HG03025 (cell line): ENCODE measurements around the gene PLCH1.

Experiments used
- ATAC-seq: cut with Tn5 transposase; IDR thresholded peaks from one replicate; pipeline ENCODE4 v1.9.1; 2021; ENCODE audit warnings: mild to moderate bottlenecking, moderate library complexity; ENCODE audit not compliant: unreplicated experiment, low FRiP score

Gene PLCH1

DNA sequence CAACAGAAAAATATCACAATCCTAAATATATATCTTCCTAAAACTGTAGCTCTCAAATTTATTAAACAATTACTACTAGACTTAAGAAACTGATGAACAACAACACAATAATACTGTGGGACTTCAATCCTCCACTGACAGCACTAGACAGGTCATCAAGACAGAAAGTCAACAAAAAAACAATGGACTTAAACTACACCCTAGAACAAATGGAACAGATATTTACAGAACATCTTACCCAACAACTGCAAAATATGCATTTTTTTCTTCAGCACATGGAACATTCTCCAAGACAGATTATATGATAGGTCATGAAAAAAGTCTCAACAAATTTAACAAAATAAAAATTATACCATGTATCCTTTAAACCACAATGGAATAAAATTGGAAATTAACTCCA, 133.4 kb downstream of the PLCH1 start:
- ATAC-seq, result no peak

DNA sequence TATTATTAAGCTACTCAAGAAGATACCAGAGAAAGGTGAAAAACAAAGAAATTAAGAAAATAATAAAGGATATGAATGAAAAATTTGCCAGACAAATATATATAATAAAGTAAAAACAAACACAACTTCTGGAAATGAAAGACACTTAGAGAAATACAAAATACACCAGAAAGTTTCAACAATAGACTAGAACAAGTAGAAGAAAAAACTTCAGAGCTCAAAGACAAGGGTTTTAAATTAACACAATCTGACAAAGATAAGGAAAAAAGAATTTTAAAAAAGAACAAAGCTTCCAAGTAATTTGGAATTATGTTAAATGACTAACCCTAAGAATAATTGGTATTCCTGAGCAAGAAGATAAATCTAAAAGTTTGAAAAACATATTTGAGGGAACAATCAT, 135.3 kb downstream of the PLCH1 start:
- no peak for ATAC-seq

DNA sequence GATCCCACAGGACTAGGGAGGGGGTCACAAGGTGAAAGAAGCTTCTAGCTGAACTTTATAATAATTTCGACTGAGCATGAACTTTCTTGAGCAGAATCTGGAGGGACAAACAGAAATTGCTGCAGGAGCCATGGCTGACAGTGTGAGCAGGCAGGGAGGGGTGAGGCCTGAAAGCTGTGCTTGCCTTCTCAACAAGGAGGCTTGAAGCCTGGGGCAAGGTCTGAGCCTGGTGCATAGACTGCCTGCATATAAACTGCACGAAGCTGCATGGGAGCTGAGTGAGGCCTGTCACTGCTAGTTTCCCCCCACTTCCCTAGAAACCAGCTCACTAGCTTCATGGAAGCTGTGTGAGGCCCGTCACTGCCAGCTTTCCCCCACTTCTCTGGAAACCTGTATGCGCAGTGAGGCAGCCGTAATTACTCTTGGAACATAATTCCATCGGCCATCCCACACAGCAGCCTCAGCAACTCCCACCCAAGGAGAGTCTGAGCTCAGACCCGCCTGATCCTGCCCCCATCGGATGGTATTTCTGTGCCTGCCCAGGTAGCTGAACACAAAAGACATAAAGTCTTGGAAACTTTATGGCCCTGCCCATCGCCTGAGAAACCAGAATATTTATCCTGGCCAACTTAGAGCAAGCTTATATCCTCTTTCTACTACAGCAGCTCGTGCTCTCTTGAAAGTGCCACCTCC, 136.5 kb downstream of the PLCH1 start:
- ATAC-seq, result no peak

DNA sequence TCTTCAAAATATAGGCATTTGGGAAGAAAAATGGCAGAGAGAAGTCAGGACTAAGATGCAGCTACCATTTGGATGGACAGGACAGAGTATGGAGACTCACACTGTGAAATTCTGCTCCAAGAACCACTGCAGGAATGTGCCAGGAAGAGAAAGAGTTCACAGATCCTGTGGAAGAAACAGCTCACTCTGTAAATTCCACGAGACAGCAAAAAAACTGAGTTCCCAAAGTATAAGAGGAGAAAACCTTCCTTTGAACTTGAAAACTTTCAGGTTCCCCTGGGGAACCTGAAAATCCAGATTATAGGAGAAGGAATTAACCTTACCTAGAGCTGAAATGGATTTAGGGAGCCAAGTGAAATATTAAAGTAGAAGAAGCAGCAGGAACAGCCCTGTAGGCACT, 137.1 kb downstream of the PLCH1 start:
- no peak for ATAC-seq

DNA sequence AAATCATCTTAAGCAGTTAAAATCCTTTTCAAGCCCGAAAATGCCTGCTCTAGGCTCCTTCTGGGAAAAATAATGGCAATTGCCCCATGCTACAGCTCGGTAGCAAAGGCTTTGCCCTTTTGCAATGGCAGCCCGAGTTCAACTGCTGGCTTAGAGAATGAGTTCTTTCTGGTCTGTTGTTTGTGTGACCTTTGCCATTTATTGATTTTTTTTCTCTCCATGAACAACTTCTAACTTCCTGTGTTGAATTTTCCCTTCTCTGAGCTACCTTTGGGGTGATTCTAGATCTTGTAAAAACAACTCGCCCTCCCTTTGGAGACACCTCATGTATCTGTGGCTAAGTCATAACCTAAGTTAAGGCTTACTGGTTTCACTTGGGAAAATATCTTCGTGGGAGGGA, 139.3 kb downstream of the PLCH1 start:
- no peak for ATAC-seq

DNA sequence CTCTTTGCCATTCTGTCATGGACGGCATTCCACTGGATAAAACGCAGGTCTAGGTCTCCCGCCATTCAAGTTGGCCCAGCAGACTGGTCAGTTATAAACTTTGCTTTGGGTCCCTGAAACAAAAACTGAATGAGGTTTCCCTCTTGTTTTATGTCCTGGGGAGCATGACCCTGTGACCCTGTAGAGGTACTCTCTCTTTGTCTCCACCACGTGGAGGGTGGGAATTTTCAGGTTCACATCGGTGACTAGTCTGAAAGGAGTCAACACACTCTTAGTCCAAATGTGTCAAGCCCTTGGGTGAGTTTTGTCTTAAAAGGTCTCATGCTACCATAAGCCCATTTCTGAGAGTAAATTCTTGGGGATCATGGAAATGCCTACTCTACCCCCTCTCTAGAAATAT, 139.9 kb downstream of the PLCH1 start:
- ATAC-seq, result no peak

DNA sequence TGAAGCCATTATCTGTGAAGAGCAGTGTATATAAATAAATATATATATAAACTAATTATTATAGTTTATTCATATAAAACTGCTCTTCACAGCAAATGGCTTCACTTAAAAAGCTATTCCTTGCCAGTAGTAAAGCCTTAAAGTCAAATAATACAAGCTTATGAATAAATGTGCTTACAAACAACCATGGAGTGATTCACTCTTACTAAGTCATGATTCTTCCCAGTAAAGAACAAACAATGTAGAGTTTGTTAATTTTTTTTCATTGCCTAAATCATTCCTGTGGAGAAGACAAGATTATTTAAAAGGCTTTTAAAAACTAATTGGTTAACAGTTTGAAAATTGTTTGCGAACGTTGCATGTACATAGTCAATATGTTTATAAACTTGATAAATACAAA, 140.7 kb downstream of the PLCH1 start:
- ATAC-seq, result no peak

DNA sequence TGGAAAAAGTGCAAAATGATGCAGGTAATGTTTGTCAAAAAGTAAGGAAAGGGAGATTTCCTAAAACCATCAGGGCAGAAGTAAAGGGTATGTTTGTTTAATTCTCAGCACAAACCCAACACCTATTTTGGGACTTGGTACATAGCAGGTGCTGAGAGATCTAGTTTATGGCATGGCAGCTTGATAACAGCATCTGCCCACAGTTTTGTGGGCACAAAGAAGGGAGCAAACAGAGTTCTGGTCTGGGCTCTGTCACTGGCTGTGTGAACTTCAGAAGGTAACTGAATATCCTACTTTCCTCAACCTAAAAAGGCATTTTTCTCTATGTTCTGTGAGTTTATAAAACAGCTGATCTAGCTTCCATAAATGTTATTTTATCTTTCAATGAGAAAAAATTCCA, 141.6 kb downstream of the PLCH1 start:
- ATAC-seq, result no peak

DNA sequence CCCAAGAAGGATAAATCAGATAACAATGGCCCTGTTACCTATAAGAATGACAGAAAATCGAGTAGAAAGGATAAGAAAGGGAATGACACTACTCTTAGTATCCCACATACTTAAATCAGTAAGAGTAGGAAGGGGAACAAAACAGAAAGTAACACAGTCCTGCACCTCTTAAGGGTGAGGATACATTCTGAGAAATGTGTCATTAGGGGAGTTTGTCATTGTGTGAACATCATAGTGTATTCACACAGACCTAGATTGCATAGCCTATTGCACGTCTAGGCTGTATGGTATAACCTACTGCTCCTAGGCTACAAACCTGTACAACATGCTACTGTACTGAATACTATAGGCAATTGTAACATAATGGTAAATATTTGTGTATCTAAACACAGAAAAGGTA, 142.6 kb downstream of the PLCH1 start:
- no peak for ATAC-seq

DNA sequence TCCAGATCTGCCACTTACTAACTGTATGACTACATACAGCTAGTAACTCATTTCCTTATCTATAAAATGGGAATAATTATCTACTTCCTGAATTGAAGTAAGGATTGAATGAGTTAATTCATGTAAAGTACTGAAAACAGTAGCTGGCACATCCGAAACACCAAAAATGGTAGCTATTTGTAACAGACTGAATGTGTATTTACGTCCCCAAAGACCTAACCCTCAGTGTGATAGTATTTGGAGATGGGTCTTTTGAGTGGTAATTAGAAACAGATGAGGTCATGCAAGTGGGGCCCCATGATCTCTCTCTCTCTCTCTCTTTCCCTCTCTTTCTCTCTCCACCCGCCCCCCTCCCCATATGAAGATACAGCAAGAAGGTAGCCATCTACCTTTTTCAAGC, 146.2 kb downstream of the PLCH1 start:
- no peak for ATAC-seq

DNA sequence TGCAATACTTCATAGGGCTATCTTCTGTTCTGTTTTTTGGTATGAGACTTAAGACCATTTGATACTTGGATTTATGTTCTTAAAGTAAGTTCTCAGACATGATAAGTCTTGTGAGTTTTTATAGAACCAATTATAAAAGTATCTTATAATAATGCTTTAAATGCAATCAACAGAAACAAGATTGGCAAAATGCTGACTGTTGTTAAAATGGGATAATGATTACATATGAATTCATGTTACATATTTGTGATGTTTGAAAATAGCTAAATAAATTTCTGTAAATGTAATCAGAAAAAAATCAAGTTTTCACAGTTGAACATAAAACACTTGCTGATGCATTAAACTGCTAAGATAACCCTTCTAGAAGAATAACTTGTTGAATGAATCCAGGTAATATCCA, 148.3 kb downstream of the PLCH1 start:
- no peak for ATAC-seq

DNA sequence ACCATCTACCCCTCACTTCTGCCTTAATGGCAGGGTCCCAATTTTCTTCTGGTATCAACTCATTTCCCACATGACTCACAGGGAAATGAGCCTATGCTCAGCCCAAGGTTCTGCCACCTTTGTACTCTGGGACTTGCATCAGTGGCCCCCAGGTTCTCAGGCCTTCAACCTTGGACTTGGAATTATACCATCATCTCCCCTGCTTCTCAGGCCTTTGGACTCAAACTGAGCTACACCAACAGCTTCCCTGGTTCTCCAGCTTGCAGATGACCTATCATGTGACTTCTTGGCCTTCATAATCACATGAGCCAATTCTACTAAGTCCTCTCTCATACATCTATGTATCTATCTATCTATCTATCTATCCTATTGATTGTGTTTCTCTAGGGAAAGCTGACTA, 149.5 kb downstream of the PLCH1 start:
- ATAC-seq, result no peak

DNA sequence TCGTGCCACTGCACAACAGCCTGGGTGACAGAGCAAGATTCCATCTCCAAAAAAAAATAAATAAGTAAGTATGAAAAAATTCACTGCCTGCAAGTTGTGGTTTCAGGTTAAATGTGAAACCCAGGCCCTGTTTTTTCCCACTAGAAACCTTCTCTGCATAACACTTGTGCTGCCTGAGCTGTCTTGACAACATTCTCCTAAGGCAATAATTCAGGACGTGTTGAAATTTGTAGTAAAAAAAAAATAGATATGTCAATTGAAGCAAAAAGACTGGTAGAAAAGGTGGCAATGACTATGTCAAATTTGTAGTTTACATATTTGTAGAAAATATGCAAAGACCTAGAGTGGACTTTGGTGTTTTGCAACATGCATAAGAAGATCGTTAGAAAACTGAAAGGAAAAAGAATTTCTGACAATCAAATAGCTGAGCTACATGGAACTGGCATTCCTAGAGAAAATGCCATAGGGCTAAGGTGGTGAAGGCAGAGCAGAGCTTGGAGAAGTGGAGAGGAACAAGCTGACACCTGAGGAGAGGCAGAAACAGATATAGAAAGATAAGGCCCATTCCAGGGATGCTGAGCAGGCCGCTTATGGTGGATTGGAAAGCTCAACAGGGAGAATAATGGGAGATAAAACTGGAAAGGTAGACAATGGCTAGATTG, 150.2 kb downstream of the PLCH1 start:
- no peak for ATAC-seq

DNA sequence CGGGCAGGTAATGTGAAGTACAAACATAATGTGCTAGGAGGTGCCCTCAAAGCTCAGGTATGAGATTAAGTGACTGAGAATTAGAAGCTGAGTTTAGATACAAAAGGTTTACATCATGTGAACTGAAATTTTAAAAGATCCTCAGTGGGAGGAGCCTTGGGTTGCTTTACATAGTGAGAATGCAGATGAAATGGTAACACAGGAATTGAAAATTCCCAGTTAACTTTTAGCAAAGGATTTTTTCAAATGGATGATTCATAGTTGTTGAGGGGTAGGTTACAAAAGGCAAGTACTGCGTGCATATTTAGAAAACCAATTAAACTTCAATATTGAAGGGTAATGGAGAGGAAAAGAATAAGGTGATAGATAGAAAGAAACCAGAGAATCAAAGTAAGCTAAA, 157.3 kb downstream of the PLCH1 start:
- no peak for ATAC-seq

DNA sequence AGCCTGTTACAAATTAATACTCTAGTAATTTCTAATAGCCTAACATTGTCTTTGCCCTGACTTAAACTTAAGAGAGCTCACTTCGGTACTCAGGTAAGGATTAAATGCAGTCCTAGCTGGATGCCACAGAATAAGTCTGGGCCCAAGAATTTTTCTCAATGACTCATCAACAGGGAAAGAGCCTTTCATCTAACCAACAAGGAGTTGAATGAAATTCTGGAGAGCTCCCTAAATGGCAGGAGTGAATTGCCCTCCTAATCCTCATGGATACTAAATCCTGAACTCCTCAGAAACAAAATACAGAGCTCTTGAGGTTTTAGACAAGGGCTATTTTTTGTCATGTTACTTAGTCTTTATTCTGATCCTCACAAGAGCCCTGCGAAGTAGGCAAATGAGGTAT, 159.5 kb downstream of the PLCH1 start:
- ATAC-seq, result no peak

DNA sequence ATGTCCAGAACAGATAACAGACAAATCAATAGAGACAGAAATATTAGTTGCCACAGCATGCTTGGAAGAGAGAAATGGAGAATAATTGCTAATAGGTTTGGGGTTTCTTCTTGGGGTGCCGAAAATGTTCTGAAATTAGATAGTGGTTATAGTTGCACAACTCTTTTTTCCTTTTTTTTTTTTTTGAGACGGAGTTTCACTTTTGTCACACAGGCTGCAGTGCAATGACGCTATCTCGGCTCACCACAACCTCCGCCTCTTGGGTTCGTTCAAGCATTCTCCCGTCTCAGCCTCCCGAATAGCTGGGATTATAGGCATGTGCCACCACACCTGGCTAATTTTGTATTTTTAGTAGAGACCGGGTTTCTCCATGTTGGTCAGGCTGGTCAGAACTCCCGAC, 163.3 kb downstream of the PLCH1 start:
- no peak for ATAC-seq

DNA sequence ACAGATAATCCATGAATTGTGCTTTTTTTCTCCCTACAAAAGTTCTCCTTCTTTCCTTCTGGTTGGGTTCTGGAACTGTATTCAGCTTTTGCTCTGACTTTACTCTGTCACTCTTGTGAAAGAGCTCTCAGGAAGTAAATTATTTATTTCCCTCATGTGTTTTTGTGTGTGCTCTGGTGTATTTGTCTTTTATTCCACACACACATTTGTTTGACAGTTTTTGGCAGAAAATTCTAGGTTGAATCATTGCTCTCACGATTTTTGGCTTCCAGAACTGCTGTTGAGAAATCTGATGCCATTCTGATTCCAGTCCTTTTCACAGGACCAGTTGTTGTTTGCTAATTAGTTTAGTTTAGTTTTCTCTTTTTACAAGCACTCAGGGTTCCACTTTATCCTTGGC, 172.8 kb downstream of the PLCH1 start:
- no peak for ATAC-seq

DNA sequence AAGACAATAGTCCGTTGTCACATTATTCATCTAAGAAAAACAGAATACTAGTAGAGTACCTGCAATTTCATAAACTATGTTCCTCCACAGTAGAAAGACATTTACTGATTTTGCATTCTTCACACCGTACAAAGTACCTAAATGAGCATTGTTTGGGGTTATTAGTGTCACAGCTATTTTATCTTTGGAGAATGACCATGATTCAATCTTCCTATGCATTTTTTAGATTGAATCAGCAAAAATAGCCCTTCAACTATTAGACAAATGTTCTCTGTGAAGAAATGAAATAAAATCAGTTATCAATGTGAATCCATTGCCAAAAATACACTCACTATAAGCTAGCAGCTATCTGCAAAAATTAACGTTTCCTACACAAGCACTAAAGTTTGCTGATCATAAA, 176.6 kb downstream of the PLCH1 start:
- ATAC-seq, result no peak

DNA sequence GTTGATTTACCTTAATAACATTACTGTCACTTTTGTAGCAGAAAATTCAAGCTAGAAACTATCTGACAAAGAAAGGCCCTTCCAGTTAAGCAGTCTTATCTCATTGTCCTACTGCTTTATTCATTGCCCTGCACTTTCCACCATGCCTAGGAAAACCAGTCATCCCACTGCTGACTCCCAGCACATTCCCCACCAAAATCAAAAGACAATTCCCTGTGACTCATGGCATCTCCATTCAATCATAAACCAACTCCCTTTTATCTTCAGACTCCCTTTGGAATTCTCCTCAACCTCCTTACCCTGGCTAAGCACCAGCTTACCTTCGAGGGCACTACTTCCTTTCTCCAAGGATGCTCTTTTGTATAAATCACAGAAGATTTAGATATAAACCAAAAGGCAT, 184.3 kb downstream of the PLCH1 start:
- ATAC-seq, result no peak

DNA sequence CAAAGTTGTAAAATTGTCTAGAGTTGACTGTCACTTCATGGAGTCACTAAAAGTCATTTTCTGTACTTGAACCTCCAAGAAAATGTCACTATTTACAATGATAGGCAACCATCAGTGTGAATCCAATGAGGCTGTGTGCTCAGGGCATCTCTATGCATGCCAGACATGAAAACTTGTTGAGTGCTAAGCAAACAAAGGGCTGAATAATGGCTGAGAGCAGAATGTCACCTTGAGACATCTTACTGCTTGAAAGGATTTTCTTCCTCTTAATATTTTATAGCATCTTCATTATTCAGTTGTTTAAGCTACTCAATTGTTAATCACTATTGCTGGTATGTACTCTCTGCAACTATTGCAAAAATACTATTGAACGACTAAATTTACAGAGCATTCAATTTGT, 184.7 kb downstream of the PLCH1 start:
- no peak for ATAC-seq

DNA sequence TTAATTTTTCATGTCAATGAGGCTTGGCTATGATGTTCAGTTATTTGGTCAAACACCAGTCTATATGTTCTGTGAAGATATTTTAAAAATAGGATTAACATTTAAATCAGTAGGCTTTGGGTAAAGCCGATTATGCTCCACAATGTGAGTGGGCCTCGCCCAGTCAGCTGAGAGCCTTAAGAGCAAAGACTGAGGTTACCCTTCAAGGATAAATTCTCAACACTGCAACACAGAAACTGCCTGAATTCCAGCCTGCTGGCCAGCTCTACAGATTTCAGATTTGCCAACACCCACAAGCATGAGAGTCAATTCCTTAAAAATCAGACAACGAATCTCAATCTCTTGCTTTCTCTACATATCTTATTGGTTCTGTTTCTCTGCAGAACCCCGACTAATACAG, 188.3 kb downstream of the PLCH1 start:
- ATAC-seq, result no peak

DNA sequence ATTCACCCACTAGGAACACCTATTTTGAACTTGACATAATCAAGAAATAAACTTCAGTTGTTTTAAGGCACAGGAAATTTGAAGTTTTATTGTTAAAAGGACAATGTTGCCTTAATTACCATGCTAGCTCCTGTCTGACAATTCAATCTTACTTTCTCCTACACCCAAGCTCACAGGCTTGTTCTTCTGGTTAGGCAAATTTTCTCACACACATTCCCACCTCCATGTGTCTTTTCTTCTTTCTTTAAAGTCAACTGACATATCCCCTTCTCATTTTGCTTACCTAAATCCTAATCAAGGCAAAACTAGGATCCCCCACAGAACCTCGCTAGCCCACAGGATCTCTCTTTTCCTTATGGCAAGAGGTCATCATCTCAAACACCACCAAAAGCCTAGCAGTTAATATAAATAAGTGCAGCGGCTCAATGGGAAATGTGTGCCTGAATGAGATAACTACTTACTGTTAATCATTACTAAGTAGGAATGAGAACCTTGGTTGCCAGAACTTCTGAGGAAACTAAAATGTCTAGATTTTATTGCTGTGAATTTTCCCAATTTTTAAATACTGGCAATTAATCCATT, 189.3 kb downstream of the PLCH1 start:
- ATAC-seq, result no peak
